GM19043 (cell line): ENCODE data around the gene CENPX.

Source experiments
- ATAC-seq: cut with Tn5 transposase; IDR thresholded peaks from one replicate; pipeline ENCODE4 v1.9.1; 2021; ENCODE audit warnings: low read depth; ENCODE audit not compliant: unreplicated experiment

CENPX gene

GRCh38 chr17:82028246-82028645, 5.6 kb upstream of the CENPX start:
- no peak for ATAC-seq

DNA sequence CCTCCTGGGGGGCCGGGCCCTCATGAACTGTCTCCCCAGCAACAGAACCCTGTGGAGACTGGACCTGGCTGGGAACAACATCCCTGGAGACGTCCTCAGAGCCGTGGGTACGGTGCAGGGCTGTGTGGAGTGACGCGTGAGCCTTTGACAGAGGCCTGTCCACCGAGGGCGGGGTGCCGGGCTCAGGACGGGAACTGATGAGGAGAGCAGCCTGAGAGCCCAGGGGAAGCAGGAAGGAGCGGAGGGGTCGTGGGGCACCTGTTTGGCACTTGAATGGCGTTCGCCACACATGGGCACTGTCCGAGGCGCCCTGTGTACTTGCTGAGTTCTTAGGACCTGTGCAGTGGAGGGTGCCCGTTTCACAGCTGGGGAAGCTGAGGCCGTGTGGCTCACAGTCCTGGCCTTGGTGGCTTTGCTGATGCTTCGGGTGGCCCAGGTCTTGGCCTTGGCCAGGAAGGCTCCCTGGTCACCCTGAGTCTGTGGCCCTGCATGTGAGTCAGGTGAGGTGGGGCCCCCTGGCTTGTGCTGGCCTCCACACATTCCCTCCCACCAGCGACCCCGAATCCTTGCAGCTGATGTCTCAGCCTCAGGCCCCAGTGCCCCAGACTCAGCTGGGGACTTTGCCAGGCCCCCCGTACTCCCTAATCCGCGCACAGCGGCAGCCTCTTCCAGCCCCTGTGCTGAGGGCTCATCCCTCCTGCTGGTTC, 2.9 kb upstream of the CENPX start:
- ATAC-seq: no peak

DNA sequence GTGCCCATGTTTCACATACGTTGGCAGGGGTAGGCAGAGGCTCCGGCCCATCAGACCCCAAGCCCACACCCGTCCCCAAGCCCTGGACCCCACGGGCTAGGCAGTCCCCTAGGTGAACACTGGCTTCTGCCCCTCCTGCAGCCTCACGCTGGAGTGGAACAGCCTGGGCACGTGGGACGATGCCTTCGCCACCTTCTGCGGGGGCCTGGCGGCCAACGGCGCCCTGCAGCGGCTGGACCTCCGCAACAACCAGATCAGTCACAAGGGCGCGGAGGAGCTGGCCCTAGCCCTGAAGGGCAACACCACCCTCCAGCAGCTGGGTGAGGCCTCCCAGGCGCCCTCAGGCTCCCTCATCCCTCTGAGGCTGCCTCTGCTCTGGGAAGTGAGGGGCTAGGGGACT, 2.2 kb upstream of the CENPX start:
- no peak for ATAC-seq

DNA sequence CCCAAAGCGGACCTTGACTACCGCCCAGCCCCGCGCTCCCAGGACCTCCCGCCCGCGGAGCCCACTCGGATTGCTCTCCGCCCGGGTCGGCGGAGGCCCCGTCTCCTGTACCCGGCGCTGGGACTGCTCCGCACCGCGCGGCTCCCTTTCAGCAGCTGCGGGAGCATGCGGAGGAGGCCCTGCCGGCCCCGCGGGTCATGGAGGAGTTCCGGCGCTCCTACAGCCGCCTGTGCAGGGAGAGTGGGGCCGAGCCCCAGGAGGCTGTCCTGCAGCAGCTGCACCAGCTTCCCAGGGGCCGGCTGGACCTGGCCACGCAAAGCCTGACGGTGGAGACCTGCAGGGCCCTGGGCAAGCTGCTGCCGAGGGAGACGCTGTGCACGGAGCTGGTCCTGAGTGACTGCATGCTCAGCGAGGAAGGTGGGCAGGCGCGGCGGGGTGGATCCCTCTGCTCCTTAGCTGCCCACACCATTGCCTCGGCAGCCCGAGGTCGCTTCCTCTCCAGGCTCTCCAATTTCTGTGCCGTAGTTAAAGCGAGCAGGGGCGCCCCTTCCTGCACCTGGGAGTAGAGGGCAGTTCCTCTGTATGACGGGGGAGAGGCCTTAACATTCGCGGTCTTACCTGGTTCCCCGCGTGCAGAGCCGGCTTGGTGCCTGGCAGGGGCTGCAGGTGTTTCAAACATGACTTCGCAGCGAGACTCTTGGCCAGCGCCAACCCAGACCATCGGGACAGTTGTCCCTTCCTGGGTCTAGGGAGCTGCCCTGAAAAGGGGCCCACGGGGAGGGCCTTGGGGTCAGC, 966 bp upstream of the CENPX start:
- no peak for ATAC-seq

DNA sequence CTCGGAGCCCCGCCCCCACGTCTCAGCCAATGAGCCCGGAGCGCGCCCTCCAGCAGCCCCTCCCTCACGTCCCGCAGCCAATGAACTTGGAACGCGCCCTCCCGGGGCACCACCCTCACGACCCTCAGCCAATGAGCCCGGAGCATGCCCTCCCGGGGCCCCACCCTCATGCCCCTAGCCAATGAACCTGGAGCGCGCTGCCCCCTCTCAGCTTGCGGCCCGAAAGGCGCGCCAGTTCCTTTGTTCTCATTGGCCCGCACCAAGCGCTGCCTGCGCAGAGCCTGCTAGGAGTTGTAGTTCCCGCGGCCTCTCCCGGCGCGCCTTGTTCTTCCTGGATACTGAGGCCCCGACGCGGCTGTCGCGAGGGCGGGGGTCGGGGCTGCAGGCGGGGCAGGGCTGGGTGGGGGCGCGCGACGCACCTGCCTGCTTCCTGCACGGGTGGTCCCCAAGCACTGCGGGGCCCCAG, 336 bp upstream of the CENPX start, which contains the start of gene LRRC45:
TSS of gene LRRC45 (plus strand) at position 325 of the 466 bp plus-strand sequence. CDS start 339 bp downstream, outside the sequence.
- peak; percentile 89 for ATAC-seq

- no peak for ATAC-seq
Observed at GRCh38 chr17:82021900-82022309, 773 bp downstream of the CENPX start.

GRCh38 chr17:82021107-82021899, 1.4 kb downstream of the CENPX start:
- ATAC-seq: no peak

DNA sequence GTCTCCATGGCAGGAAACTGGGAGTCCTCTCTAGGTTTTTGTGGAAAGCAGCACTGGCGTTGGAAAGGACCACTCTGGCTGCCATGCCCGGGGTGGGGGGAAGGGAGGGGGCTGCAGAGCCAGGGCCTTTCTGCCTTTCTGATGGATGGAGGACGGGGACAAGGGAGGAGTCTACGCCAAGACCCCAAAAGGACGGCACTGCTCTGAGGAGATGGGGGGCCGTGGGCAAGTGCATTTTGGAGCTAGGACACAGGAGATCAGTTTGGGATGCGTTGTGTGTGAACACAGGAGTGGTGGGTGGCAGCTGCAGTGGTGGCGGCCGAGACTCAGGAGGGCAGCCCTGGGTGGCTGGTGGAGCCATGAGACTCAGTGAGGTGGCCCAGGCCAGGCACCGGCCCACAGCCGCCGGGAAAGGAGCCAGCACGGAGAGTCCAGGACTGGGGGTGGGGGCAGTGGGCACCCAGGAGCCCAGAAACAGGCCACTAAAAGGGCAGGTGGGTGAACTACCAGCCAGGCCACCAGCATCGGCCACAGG, 2.0 kb downstream of the CENPX start:
- ATAC-seq: no peak

- no peak for ATAC-seq
Observed at GRCh38 chr17:82019690-82020571, 2.7 kb downstream of the CENPX start.

GRCh38 chr17:82018989-82019689, 3.5 kb downstream of the CENPX start:
- ATAC-seq: no peak

DNA sequence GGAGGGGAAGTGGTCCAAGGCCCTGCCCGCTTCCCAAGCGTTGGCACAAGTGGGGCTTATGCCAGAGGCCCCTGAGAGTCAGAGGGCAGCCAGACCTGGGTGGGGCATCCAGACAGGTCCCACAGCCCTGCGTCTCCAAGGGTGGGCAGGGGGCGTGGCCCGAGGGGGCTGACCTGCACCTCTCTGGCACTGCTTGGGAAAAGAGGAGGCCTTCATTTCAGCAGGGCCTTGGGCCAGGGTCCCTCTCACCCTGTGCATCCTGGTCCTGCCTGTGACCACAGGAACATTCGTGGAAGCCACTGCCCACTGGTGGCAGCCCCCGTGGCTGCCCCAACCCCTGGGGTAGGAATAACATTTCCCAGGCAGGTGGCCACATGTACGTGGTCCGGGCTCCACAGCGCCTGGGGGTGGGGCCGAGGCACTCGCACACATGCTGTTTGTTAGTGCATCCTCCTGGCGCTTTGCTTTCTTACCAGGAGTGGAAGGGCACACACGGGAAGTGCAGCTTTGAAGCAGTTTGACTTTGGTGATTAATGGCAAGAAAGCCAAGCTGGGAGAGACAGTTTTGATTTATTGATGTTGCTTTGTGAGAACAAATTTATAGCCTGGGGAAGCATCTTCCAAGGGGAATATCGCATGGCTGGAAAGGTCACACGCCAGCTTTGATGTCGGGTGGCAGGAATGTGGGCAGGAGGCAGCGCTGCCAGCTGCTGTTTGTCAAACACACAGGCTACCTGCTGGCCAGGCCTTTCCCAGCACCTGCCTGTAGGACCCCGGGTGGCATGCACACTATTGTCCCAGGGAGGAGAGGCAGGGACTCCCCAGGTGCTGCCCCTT, 4.3 kb downstream of the CENPX start:
- no peak for ATAC-seq

DNA sequence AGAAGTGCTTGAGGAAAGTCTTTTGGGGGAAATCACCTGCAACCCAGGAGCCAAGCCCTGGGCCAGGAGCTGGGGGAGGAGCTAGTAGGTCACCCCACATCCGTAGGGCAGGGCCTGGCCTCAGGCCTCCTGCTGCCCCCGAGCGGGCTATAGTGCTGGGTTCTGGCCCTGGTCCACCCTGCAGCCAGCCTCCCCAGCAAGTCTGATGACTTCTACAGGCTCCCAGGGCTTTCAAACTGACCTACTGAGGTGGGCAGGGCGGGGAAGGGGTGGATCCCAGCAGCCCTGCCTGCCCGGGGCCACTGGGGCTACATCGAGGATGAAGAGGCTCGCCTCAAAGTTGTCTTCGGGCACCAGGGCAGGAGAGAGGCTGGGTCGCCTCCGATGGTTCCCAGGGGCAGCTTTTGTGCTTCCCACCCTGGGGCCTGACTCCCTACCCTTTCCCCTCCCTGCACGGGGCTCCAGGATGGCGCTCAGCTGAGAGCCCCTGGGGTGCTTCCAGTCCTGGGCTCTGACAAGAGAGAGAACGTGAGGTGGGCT, 5.0 kb downstream of the CENPX start:
- no peak for ATAC-seq

DNA sequence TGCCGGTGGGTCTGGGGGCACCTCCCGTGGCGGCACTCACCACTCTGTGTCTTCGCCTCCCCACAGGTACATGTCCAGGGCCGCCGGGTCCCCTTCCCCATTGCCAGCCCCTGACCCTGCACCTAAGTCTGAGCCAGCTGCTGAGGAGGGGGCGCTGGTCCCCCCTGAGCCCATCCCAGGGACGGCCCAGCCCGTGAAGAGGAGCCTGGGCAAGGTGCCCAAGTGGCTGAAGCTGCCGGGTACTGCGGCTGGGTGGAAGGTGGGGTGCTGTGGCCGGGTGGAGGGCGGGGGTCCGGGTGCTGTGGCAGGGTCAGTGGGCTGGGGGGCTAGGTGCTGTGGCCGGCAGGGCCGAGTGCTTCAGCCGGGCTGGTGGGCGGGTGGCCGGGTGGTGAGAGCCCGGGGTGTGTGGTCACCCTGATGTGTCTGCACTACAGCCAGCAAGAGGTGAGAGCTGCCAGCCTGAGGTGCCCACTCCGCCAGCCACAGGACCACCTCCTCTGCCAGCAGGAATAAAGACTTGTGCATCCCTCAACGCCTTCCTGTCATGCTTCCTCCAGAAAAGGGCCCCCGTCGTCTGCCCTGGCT, 5.7 kb downstream of the CENPX start:
- no peak for ATAC-seq

DNA sequence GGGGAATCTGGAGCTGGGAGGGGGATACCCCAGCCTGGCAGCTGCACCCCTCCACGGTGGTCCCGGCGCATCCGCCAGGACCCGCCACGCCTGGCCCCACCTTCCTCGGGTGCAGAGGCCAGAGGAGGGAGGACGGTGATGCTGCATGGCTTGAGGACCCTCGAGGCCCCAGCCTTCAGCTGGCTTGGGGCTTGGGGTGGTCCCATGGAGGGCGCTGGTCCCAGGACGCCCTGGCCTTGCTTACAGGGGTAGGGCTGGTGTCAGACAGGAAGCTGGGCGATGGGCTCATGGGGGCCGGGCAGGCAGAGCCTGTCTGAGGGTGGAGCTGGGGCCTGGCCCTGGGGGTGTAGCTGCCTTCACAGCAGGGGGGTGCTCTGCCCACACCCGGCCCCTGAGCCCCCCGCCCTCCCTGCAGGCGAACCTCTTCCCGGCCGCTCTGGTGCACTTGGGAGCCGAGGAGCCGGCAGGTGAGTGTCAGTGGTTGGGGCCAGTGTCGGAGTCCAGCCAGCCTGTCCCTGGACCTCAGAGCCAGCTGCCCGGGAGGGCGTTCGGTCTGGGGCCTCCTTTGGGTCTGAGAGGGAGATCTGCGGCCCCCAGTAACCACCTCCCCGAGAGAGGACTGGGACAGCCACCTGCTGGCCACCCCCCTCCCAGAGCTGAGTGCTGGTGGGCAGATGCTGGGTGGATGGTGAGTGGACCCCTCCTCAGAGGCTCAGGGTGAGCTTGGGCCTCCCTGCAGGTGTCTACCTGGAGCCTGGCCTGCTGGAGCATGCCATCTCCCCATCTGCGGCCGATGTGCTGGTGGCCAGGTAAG, 6.4 kb downstream of the CENPX start:
- ATAC-seq: no peak

- no peak for ATAC-seq
Observed at GRCh38 chr17:82015311-82015971, 7.2 kb downstream of the CENPX start.

DNA sequence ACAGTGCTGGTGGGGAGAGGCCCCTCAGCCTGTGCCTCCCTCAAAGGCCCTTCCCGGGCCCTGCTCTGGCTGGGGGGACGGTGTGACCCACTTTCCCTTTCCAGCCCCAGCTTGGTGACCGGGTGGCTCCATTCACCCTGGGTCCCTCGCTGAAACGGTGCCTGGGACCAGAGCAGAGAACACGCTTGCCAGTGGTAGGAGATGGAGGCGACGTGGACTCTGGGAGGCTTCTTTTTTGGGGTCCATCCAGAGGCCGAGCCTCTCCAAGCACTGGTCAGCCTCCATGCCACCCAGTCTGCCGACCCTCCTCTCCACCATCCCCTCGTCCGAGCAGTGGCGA, 7.7 kb downstream of the CENPX start:
- no peak for ATAC-seq
